GM18507 (cell line): ENCODE measurements around the gene DICER1.

Source experiments
- DNase-seq: peaks from one replicate; pipeline ENCODE4 v3.0.0; 2011; ENCODE audit warnings: low read depth; ENCODE audit not compliant: insufficient read length; ENCODE audit errors: extremely low spot score
- FAIRE-seq: peaks from 2 replicates; lab custom pipeline; 2011; peaks lifted over from hg19 to GRCh38; lab: Jason Lieb, UNC

The DICER1 gene

GRCh38 chr14:95101736-95102679 is 55.3 kb downstream of the DICER1 start:
- FAIRE-seq, result no peak
- no peak for DNase-seq

- peak; percentile 71 for FAIRE-seq
- DNase-seq, result no peak
Observed at GRCh38 chr14:95098984-95099599, 58.2 kb downstream of the DICER1 start.

GRCh38 chr14:95097385-95097784 is 59.9 kb downstream of the DICER1 start:
- no peak for DNase-seq
- no peak for FAIRE-seq

- FAIRE-seq (no peak), DNase-seq (no peak)
Observed at GRCh38 chr14:95096476-95096875, 60.9 kb downstream of the DICER1 start.

- no peak for FAIRE-seq
- no peak for DNase-seq
Observed at GRCh38 chr14:95095996-95096395, 61.3 kb downstream of the DICER1 start.

- DNase-seq (no peak), FAIRE-seq (no peak)
Observed at GRCh38 chr14:95092723-95093122, 64.6 kb downstream of the DICER1 start.

- FAIRE-seq, result no peak
- DNase-seq, result no peak
Observed at GRCh38 chr14:95091581-95091980, 65.7 kb downstream of the DICER1 start.

GRCh38 chr14:95088665-95089064 is 68.7 kb downstream of the DICER1 start:
- no peak for DNase-seq
- no peak for FAIRE-seq

GRCh38 chr14:95087619-95088018 is 69.7 kb downstream of the DICER1 start:
- DNase-seq (no peak), FAIRE-seq (no peak)

GRCh38 chr14:95085321-95085720 is 72.0 kb downstream of the DICER1 start:
- no peak for DNase-seq
- no peak for FAIRE-seq

GRCh38 chr14:95078867-95079266 is 78.5 kb downstream of the DICER1 start:
- DNase-seq (no peak), FAIRE-seq (no peak)

- no peak for FAIRE-seq
- no peak for DNase-seq
Observed at GRCh38 chr14:95077345-95077744, 80.0 kb downstream of the DICER1 start.

- FAIRE-seq, result no peak
- no peak for DNase-seq
Observed at GRCh38 chr14:95075789-95076188, 81.5 kb downstream of the DICER1 start.

GRCh38 chr14:95073947-95074346 is 83.4 kb downstream of the DICER1 start:
- FAIRE-seq (no peak), DNase-seq (no peak)

GRCh38 chr14:95072310-95072905 is 84.9 kb downstream of the DICER1 start:
- DNase-seq, result no peak
- no peak for FAIRE-seq

- FAIRE-seq, result no peak
- DNase-seq, result no peak
Observed at GRCh38 chr14:95071649-95072280, 85.6 kb downstream of the DICER1 start.

- FAIRE-seq, result no peak
- DNase-seq, result no peak
Observed at GRCh38 chr14:95070748-95071435, 86.4 kb downstream of the DICER1 start.

- FAIRE-seq (no peak), DNase-seq (no peak)
Observed at GRCh38 chr14:95069547-95069946, 87.8 kb downstream of the DICER1 start.

GRCh38 chr14:95069018-95069417 is 88.3 kb downstream of the DICER1 start:
- FAIRE-seq (no peak), DNase-seq (no peak)

GRCh38 chr14:95068521-95068920 is 88.8 kb downstream of the DICER1 start:
- DNase-seq (no peak), FAIRE-seq (no peak)
